HG03342 (cell line): ENCODE data around the gene SHLD3.
A peak's percentile ranks its signal among the peaks of the same experiment; 100 is the strongest.
"Not testable (repeated sequence)": the region's sequence is repeated elsewhere in the genome, so short reads cannot be mapped to it uniquely, and the experiment has no call there.

Source experiments
- ATAC-seq: cut with Tn5 transposase; IDR thresholded peaks from one replicate; pipeline ENCODE4 v1.9.1; 2021; ENCODE audit warnings: mild to moderate bottlenecking, moderate library complexity; ENCODE audit not compliant: unreplicated experiment

The SHLD3 gene

GRCh38 chr5:65624571-65625555, at the start of gene SHLD3, which contains the start of gene TRAPPC13:
TSS of gene SHLD3 (plus strand) at chr5:65625027. CDS start at chr5:65629588, 4,561 bp downstream.
TSS of gene TRAPPC13 (plus strand) at chr5:65625027. CDS start at chr5:65625061, 34 bp downstream.
- peak; percentile 69 for ATAC-seq

GRCh38 chr5:65577141-65577540, 47.7 kb upstream of the SHLD3 start:
- no peak for ATAC-seq

DNA sequence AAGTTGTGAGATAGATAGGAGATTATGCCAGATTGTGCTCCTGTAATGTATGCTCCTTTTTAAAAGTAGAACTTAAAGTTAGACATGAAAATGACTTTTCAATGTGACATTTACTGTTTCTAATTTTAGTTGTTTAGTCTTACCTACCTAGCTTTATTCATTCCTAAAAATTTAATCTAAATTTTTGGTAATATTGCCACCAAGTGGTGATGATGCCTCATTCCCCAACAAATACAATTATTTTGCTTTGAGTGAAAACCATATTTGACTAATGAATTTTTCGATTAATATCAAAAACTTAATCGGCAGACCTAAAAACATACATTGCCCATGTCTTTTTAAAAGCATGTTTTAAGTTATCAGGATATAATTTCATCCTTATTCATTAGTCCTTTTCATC, 36.1 kb upstream of the SHLD3 start:
- no peak for ATAC-seq

DNA sequence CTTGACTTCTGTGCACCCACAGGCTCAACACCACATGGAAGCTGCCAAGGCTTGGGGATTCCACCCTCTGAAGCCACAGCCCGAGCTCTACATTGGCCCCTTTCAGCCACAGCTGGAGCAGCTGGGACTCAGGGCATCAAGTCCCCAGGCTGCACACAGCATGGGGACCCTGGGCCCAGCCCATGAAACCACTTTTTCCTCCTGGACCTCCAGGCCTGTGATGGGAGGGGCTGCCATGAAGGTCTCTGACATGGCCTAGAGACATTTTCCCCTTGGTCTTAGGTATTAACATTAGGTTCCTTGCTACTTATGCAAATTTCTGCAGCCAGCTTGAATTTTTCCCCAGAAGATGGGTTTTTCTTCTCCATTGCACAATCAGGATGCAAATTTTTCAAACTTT, 23.1 kb upstream of the SHLD3 start:
- ATAC-seq: not testable (repeated sequence)

DNA sequence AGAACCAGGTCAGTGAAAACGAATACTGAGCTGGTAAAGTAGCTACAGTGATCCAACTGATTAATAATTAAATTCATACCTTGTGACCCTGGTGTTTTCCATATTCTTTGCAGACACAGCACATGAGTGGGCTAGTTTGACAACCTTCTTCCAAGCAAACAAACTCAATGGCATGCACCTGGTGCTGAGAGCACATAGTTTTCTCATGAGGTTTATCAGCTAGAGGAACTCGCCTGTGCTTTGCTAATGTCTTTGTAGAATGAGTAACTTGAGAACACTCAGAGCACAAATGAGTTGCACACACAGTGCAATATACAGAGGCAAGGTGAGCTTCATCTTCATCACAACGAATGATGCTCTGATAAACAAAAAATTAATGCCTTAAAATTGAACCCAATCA, 13.3 kb upstream of the SHLD3 start:
- ATAC-seq: no peak

GRCh38 chr5:65612298-65612907, 12.4 kb upstream of the SHLD3 start:
- no peak for ATAC-seq

DNA sequence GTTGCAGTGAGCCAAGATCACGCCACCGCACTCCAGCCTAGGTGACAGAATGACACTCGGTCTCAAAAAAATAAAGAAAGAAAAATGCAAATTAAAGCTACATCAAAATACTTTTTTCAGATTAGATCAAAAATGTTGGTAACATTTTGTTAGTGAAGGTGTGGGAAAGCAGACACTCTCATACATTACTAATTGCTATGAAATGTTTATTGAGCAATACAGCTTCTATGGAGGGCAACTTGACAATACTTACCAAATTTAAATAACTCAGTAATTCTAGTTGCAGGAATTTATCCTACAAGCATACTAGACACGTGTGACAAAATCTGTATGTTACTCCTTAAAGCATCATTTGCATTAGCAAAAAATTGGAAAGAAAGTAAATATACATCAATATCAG, 4.8 kb upstream of the SHLD3 start:
- no peak for ATAC-seq

DNA sequence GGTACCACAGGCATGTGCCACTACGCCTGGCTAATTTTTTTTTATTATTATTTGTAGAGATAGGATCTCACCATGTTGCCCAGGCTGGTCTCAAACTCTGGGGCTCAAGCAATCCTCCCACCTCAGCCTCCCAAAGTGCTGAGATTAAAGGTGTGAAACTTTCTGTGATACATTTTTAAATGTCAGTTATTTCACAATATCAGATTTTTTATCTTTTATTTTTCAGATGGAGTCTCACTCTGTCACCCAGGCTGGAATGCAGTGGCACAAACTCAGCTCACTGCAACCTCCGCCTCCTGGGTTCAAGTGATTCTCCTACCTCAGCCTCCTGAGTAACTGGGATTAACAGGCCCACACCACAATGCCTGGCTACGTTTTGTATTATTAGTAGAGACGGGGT, 2.9 kb upstream of the SHLD3 start:
- ATAC-seq: not testable (repeated sequence)

DNA sequence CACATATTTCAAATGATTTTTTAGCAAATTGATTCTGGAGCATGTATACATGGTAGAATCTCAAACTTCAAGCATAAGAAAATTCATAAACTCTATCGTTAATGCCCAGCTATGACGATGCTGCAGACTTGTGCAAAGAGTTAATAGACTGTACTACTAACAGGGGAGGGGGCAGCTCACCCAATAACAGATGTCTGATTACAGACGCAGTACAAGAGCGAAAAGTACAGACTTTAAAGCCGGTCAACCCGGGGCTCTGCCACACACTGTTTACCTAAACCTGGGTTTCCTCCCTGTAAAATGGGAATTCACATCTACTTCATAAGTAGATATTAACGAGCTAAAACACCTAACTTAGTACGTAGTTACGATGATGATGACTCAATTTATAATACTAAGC, 1.3 kb upstream of the SHLD3 start:
- ATAC-seq: no peak

- peak; percentile 94 for ATAC-seq
Observed at GRCh38 chr5:65624025-65624570, 729 bp upstream of the SHLD3 start, which contains the start of gene TRIM23. TSS of gene TRIM23 (minus strand) at chr5:65624333. CDS start at chr5:65624274, 59 bp downstream.

DNA sequence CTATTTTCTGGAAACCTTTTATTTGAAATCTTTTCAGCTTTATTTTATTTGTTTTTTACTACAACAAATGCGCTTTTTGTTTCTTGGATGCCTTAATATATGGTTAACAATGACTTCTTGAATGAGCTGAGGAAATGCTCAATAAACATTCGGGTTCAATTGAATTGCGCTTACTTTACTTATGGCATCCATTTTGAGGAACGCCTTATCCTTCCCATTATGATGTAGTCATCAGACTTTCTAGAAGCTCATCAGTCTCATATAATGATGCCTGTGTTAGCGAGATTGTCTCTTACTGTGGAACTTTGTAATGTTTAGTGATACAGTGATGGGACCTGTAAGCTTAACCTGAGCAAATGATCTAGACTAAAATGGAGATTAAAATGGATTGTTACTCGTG, 916 bp downstream of the SHLD3 start:
- ATAC-seq: no peak

DNA sequence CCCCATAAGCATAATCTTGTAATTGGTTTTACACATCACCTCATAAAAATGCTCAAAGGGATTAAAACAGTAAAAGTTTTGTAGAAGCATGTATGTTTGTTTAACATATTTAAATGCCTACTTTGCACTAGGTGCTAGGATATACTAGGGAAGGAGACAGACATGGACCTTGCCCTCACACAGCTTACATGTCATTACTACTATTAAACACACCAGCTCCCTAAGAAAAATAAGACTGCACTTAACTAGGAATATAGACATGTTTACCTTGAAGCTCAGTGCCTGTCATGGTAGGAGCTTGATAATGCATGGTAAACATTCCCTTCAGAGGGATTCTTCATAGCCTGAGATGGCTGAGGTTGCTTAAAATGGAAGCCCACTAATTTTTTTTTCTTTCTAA, 6.2 kb downstream of the SHLD3 start:
- no peak for ATAC-seq

DNA sequence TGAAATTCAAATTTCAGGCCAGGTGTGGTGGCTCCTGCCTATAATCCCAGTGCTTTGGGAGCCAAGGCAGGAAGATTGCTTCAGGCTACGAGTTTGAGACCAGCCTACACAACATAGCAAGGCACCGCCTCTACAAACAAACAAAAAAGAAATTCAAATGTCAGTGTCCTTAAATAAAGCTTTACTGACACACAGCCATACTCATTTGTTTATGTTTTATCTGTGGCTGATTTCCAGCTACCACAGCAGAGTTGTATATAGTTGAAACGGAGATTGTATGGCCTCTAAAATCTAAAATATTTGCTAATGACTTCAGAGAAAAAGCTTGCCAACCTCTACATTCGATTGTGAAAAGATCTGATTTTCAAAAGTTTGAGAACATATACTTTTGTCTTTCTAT, 15.4 kb downstream of the SHLD3 start:
- ATAC-seq: no peak

GRCh38 chr5:65646938-65647337, 22.1 kb downstream of the SHLD3 start:
- ATAC-seq: no peak

DNA sequence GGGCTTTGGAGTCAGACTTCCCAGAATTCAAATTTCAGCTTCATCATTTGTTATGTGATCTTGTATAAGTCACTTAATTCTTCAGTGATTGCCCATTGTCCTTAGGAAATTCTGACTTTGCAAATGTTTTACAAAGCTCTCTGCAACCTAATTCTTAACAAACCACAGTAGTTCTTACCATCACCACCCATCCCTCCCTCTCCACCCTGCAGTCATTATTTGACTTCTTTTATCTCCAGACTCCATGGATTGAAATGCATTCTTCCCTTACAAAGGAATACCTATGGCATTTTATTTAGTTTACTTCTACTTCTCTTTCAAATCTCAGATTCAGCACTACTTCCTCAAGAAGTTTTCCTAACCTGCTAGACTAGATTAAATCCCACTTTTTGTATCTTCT, 23.1 kb downstream of the SHLD3 start:
- ATAC-seq: no peak

DNA sequence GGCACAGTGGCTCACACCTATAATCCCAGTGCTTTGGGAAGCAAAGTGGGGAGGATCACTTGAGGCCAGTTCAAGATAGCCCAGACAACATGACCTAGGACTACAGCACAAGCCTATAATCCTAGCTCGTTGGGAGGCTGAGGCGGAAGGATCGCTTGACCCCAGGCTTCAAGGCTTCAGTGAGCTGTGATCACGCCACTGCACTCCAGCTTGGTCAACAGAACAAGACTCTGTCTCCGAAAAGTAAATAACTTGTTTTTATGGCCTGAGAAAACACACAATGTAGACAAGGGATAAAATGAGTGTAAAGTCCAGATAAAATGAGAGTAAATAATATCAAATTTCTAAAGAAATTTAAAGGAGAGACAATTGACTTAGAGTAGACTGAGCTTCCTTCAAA, 26.3 kb downstream of the SHLD3 start:
- ATAC-seq: no peak

GRCh38 chr5:65654713-65655112, 29.9 kb downstream of the SHLD3 start:
- ATAC-seq: no peak

DNA sequence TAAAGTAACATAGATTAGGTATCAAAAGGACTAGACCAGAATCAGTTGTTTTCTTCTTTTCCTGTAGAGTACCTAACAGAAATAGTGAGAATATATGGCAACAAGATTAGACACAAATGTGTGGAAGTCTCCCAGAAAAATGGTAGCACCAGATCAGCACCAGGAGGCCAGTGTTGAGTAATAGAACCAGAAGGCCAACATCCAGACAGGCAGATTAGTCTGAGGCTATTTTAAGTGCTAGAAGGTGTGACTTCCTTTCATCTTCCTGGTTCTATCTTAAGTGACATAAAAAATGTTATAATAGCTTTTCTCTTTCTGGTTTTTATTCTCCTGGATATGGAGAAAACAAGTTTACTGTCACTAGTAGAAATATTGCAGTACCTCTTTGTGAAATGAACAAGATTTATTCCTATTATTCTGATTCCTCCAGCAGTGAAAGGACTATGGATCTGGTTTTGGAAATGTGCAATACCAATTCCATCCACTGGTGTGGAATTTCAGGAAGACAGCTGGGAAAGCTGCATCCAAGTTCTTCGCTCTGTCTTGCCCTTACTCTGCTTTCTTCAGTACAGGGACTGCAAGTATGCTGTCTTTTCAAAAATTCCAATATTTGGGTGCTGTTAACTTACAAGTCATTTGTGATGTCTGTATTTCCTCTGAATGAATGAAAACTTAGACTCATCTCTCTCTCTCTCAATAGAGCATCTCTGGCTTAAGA, 39.1 kb downstream of the SHLD3 start:
- ATAC-seq: no peak

- ATAC-seq: no peak
Observed at GRCh38 chr5:65668696-65669095, 43.9 kb downstream of the SHLD3 start.

DNA sequence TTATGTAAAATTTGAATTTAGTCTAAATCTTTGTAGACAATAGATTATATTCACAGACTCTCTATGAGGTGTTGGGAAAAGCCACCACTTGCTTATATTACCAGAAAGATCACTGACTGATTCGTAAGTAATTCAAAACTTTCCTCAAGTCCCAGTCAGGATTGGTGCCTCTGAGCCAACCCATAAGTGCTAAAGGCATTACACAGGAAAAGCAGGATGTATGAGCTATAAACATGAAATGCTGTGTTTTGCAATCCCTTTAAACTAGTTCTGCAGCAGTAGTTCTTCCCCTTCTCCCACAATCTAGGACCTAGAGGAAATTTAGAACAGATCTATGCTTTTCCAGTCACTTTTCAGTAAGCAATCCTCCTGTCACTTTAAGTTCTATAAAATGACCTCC, 48.0 kb downstream of the SHLD3 start:
- no peak for ATAC-seq

DNA sequence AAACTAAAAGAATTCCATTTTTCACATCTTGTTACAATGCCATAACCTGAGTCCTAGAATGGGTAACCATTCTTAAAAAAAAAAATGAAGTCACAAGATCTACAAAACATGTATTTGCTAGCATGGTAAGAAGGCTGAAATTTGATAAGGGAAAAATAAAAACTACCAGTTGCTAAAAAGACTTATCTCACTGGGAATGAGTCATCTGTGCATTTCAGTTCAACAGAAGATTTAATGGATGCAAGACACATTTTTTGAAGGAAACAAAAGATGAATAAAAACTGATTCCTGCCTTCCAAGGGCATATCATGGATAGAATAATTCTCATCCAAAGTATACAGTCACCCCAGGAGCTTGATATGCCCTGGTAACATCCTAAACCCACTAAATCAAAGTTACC, 49.9 kb downstream of the SHLD3 start:
- ATAC-seq: no peak
